Glutamatergic neuron (in vitro differentiated cells): Measurements from ENCODE around the gene HAO2. TPM values are rescaled to one million over a fixed set of nuclear protein-coding genes. Genes with fewer than 3 reads are reported as not detected.

Source experiments
- DNase-seq: peaks from one replicate; pipeline ENCODE4 v3.0.0; 2022
- H3K27ac Mint-ChIP-seq: one replicate; pipeline ENCODE4 v1.8.0; 2020; ENCODE audit warnings: mild to moderate bottlenecking, mixed read lengths, inconsistent platforms; ENCODE audit not compliant: unreplicated experiment
- H3K27me3 Mint-ChIP-seq: one replicate; pipeline ENCODE4 v1.8.0; 2020; ENCODE audit warnings: mild to moderate bottlenecking, moderate library complexity, mixed read lengths, inconsistent platforms; ENCODE audit not compliant: unreplicated experiment
- H3K36me3 Mint-ChIP-seq: one replicate; pipeline ENCODE4 v1.8.0; 2020; ENCODE audit warnings: mild to moderate bottlenecking, mixed read lengths, inconsistent platforms; ENCODE audit not compliant: unreplicated experiment
- H3K4me1 Mint-ChIP-seq: one replicate; pipeline ENCODE4 v1.8.0; 2020; ENCODE audit warnings: mild to moderate bottlenecking, low read depth, mixed read lengths, inconsistent platforms; ENCODE audit not compliant: unreplicated experiment
- H3K4me3 Mint-ChIP-seq: one replicate; pipeline ENCODE4 v1.8.0; 2020; ENCODE audit warnings: mild to moderate bottlenecking, mixed read lengths, inconsistent platforms; ENCODE audit not compliant: unreplicated experiment
- H3K9me3 Mint-ChIP-seq: one replicate; pipeline ENCODE4 v1.8.0; 2020; ENCODE audit warnings: mild to moderate bottlenecking, moderate library complexity, mixed read lengths, inconsistent platforms; ENCODE audit not compliant: unreplicated experiment
- long read RNA-seq: library from polyadenylated mRNA; unstranded; transcript quantifications from one replicate; pipeline ENCODE4 v2.0.0, GENCODE V29; 2020; ENCODE audit not compliant: unreplicated experiment
- total RNA-seq: library from RNA; stranded (reverse); fragmentation: NEBNext Ultra II Directional; extraction: Animal tissue kit (Norgen Biotek cat#: 25700); gene quantifications from one replicate; pipeline ENCODE4 v1.2.1, GENCODE V29; 2021; ENCODE audit not compliant: unreplicated experiment
- TF ChIP-seq, protein P1 (sequence below): fragments of 200-600 bp; sonication (generic); IDR thresholded peaks from one replicate; pipeline ENCODE4 v1.5.0; 2021; ENCODE audit not compliant: partially characterized antibody, unreplicated experiment

Gene HAO2
- not detected for total RNA-seq
- long read RNA-seq, result 0 reads

DNA sequence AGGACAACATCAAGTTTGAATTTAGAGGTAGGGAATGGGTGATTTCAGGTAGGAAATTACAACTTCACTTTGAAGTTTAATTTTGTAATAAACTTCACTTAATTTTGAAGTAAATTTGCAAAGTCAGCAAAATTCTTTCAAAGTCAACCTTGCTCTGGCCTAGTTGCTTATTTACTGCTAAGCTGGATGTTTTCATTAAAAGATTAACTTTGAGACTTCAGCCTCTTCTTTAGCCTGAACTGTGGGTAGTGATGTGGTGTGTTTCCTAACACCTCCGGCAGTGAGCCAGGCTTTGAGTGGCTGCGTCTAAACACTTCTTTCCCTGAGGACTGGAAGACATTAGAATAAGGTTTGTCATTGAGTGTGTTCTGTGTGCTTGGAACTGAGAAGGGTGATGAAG is at the start of gene HAO2:
Gene HAO2, plus strand, starts transcription at position 232 of the 400 bp plus-strand sequence. CDS start 12,301 bp downstream, outside the sequence.
- H3K27ac Mint-ChIP-seq, result no peak within 1 kb of the TSS
- H3K9me3 Mint-ChIP-seq, result no peaks in the 10 kb centered on the region
- TF ChIP-seq, protein P1, sequence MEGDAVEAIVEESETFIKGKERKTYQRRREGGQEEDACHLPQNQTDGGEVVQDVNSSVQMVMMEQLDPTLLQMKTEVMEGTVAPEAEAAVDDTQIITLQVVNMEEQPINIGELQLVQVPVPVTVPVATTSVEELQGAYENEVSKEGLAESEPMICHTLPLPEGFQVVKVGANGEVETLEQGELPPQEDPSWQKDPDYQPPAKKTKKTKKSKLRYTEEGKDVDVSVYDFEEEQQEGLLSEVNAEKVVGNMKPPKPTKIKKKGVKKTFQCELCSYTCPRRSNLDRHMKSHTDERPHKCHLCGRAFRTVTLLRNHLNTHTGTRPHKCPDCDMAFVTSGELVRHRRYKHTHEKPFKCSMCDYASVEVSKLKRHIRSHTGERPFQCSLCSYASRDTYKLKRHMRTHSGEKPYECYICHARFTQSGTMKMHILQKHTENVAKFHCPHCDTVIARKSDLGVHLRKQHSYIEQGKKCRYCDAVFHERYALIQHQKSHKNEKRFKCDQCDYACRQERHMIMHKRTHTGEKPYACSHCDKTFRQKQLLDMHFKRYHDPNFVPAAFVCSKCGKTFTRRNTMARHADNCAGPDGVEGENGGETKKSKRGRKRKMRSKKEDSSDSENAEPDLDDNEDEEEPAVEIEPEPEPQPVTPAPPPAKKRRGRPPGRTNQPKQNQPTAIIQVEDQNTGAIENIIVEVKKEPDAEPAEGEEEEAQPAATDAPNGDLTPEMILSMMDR, result no peak
- no peaks in the 10 kb centered on the region for H3K36me3 Mint-ChIP-seq
- no peaks in the 10 kb centered on the region for H3K27me3 Mint-ChIP-seq
- no peak for DNase-seq
- no peak within 1 kb of the TSS for H3K4me3 Mint-ChIP-seq
- no peaks in the 10 kb centered on the region for H3K4me1 Mint-ChIP-seq

DNA sequence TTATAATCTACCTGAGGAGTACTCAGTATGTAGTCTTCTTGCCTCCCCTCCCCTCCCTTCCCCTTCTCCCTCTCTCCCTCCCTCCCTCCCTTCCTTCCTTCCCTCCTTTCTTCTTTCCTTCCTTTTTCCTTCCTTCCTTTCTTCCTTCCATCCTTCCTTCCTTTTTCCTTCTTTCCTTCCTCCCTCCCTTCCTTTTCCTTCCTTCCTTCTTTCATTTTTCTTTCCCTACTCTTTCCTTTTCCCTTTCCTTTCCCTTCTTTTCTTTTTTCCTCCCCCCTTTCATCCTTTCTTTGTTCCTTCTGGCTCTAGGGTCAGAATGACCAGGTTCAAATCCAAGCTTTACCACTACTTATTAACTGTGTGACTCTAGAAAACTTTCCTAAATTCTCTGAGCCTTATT is 48.5 kb upstream of the HAO2 start:
- peaks cover 1% of the 10 kb centered on the region for H3K4me1 Mint-ChIP-seq
- H3K9me3 Mint-ChIP-seq, result no peaks in the 10 kb centered on the region
- no peak overlapping the region for H3K27ac Mint-ChIP-seq
- no peaks in the 10 kb centered on the region for H3K36me3 Mint-ChIP-seq
- TF ChIP-seq, protein P1, result no peak
- no peak overlapping the region for H3K4me3 Mint-ChIP-seq
- no peaks in the 10 kb centered on the region for H3K27me3 Mint-ChIP-seq
- DNase-seq, result no peak

DNA sequence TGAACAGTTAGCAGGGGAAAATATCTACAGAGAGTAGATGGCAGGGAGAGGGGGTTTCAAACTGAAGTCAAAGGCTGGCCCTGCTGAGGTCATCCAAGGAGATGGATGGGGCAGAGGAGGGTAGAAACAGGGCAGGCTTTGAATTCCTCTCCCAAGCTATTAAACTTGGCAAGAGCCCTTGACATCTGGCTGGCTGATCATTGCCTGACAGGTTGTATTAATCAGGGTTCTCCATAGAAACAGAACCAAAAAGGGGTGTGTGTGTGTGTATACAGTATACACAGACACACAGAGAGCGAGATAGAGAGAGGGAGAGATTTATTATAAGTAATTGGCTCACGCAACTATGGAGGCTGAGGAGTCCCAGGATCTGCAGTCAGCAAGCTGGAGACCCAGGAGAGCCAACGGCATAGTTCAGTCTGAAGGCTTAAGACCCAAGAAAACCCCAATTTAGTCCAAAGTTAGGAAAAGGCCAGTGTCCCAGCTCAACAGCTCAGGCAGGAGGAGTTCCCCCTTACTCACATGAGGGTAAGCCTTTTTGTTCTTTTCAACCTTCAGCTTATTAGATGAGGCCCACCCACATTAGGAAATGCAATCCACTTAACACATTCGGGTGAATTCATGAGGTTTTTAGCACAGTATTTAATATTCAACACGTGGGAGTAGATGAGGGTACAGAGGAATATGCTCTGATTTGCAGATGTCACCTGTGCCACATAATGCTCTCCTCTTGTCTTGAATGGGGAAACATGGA is 46.7 kb upstream of the HAO2 start:
- no peaks in the 10 kb centered on the region for H3K9me3 Mint-ChIP-seq
- peaks cover 1% of the 10 kb centered on the region for H3K4me1 Mint-ChIP-seq
- no peak overlapping the region for H3K27ac Mint-ChIP-seq
- H3K36me3 Mint-ChIP-seq, result no peaks in the 10 kb centered on the region
- no peak for DNase-seq
- TF ChIP-seq, protein P1, result no peak
- H3K27me3 Mint-ChIP-seq, result no peaks in the 10 kb centered on the region
- H3K4me3 Mint-ChIP-seq, result no peak overlapping the region

DNA sequence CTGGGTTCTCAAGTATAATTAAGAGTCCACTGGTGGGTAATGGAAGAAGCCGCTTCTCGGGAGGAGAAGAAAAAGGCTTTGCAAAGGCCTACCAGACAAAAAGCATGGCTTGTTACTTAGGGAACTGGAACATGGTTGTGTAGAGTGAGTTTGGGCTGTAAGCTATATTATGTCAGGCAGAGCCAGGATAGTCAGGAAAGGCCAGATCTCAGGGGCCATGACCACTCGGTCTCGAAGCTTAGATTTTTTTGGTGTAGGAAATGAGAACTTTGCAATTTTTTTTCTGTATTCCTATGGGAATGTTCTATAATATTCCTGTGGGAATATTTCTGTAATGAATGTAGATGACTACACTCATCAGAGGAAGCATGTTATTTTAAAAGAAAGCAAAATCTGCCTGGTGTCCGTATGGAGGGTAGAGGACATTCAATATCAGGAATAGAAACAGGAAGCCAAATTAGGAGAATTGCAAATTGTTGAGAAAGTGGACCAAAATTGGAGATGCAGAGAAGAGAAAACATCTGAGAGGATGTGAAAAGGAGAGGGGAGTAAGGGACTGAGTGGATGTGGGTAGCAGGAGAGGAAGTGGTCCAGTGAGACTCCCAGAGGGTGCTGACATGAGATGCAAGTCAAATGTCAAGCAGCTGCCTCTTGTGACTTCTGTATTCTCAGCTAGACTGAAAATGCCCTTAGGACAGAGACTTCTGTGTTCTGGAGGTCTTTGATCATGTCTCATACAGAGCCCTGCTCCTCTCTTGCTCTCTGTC is 45.2 kb upstream of the HAO2 start:
- DNase-seq, result no peak
- Mint-ChIP-seq H3K9me3 (no peaks in the 10 kb centered on the region), H3K4me3 (no peak overlapping the region)

More for the DNA sequence above, 45.2 kb upstream of the HAO2 start:
- Mint-ChIP-seq H3K36me3 (no peaks in the 10 kb centered on the region), H3K27ac (no peak overlapping the region), H3K27me3 (no peaks in the 10 kb centered on the region), H3K4me1 (peaks cover 1% of the 10 kb centered on the region)
- TF ChIP-seq, protein P1, result no peak
